GM21447 (cell line): ENCODE results near the gene TSC2.

ENCODE experiments used
- ATAC-seq: cut with Tn5 transposase; IDR thresholded peaks from one replicate; pipeline ENCODE4 v1.9.1; 2021; ENCODE audit not compliant: unreplicated experiment

TSC2 gene

DNA sequence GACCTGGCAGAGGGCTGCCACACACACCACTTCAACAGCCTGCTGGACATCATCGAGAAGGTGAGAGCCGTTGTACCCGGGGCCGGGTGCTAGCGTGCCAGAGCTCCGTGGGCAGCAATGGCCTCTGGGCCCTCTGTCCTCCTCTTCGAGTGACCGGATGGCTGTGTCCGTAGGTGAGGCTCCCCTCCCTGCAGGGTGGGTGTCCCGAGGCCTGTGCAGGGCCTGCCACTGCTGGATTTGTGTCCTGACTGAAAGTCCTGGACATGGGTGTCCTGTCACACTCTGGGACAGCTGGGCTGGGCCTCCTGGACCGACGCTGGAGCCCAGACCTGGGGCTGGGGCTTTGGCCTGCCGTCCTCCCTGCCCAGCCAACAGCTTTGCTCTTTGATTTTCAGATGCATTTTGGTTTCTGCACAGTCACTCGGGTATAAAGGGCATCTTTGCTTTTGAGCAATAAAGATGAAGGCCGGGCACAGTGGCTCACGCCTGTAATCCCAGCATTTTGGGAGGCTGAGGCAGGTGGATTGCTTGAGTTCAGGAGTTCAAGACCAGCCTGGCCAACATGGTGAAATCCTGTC, 16.7 kb downstream of the TSC2 start:
- ATAC-seq = no peak

DNA sequence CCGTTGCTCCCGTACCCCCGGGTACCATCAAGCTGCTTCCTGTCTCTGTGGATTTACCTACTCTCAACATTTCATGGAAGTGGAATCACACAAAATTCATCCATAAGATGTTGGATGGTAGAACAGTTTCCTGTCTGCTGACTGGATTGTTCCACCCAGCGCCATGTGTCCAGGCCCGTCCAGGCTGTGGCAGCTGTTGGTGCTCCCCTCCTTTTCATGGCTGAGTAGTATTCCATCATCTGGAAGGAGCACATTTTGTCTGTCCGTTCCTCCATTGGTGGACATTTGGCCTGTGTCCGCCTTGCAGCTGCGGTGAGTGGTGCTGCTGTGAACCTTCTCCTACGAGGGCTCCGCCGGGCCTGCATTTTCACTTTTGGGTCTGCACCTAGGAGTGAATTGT, 18.4 kb downstream of the TSC2 start:
- ATAC-seq = no peak

DNA sequence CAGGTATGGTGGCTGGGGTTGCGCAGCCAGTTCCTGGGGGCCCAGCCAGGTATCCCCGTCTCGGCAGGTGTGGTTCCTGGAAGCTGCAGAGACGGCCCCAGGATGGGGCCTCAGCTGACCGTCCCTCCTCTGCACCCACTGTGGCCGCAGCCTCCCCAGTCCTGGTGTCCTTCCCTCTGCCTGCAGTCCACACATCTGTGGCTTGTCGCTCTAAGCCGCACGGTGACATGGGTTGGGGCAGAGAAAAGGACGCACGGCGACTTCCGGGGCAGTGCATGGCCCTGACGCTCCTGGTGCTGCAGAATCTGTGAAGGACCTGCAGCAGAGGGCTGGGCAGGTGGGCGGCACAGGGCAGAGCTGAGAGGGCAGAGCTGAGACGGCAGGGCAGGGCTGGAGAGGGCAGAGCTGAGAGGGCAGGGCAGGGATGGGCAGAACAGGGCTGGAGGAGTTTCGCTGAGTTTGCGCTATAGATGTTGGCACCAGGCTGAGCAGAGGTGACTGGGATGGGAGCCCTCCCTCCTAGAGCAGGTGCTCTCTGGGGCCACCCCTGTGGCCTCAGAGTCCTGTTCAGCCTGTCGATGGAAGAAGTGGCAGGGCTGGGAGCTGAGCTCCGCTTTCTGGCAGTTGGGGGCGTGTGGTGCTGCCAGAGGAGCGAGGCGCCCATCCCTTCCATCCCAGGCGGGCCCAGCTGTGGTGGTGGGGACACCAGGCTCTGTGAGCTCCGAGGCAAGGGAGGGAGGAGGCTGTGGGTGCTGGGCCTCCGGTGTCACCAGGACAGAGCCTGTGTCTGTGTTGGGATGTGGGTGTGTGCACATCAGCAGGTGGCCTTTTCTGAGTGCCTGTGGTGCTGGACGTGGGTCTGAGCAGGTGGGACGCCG, 23.0 kb downstream of the TSC2 start:
- ATAC-seq = no peak

DNA sequence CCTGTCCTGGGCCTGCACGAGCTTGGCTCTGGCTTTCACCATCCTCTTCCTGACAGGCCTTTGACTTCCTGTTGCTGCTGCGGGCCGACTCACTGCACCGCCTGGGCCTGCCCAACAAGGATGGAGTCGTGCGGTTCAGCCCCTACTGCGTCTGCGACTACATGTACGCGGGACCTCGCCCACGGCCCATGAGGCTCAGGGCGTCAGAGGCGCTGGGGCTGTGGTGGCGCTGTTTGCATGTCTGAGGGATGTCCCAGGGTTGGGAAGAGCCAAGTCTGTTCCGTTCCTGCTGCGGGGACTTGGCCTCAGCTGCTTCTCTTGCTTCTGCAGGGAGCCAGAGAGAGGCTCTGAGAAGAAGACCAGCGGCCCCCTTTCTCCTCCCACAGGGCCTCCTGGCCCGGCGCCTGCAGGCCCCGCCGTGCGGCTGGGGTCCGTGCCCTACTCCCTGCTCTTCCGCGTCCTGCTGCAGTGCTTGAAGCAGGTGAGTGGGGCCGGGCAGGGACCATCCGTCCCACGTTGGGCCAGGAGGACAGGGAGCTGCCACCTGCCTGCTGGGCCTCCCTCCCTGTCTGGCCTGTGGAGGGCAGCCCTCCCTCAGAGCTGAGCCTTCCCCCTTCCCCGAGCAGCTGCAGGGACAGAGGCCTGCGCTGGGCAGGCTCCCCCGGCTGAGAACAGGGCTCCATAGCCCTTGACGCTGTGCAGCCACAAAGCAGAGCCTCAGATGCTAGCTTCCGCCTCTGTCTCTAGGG, 23.8 kb downstream of the TSC2 start:
- ATAC-seq = no peak

DNA sequence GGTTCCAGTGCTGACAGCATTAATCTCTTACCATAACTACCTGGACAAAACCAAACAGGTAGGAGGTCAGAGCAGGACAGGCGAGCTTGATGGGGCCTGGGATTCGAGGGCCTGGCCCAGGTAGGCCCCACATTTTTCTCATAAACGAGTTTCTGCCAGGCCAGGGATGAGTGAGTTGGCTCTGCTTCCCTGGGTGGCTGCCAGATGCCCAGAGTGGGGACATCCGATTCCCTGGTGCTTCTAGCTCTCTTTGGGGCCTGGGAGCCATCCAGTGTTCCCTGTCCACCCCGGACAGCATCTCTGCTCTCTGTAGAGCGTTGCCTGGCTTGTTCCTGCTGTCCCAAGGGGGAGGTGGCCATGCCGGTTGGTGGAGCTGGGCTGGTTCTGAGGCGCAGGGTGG, 25.1 kb downstream of the TSC2 start:
- ATAC-seq = no peak

DNA sequence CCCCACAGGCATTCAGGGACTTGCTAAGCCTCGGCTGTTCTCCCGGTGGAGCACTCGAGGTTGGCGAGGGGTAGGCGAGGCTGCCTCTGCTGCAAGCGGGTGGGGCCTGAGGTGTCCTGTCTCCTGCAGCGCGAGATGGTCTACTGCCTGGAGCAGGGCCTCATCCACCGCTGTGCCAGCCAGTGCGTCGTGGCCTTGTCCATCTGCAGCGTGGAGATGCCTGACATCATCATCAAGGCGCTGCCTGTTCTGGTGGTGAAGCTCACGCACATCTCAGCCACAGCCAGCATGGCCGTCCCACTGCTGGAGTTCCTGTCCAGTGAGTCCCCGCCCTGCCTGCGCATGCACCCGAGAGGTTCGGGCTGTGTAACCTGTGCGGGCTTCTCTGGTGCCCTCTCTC, 26.3 kb downstream of the TSC2 start:
- ATAC-seq = no peak

DNA sequence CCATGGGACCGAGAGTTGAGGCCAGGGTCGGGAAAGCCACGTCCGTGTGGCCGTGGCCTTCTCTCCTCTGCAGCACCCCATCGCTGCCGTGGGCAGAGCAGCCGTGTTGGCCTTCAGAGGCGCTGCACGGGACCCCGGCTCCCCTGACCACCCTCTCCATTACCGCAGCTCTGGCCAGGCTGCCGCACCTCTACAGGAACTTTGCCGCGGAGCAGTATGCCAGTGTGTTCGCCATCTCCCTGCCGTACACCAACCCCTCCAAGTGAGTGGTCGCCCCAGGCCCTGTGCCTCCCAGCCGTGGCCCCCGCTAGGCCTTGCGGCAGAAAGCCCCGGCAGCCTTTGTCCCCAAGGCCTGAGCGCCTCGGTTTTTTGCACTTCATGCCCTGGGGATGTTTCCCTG, 27.8 kb downstream of the TSC2 start:
- ATAC-seq = no peak

DNA sequence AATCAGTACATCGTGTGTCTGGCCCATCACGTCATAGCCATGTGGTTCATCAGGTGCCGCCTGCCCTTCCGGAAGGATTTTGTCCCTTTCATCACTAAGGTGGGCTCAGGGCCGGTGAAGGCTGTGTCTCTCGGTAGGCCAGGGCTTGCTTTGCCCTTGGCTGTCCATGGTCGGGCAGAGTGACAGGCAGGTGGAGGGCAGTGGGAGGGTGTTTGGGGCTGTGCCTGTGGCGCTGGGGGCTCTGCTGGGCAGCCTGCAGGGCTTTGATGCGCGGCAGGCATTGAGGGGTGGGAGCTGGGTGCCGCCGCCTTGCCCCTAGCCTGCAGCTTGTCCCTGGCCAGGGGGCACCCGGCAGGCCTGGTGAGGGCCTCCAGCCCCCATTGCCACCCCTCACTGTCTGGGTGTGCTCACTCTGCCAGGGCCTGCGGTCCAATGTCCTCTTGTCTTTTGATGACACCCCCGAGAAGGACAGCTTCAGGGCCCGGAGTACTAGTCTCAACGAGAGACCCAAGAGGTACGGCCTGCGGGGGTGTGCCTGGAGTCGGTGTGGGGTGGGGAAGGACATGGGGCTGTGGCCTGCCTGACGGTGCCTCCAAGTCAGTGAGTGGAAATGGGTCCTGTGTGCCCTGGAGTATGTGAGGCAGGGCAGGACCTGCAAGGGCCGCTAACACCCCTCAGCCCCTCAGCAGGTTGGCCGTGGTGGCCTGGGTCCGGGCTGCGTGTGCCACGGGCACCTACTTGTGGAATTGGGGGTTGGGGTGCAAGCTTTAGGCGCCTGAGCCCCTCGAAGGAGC, 28.5 kb downstream of the TSC2 start:
- ATAC-seq = no peak

DNA sequence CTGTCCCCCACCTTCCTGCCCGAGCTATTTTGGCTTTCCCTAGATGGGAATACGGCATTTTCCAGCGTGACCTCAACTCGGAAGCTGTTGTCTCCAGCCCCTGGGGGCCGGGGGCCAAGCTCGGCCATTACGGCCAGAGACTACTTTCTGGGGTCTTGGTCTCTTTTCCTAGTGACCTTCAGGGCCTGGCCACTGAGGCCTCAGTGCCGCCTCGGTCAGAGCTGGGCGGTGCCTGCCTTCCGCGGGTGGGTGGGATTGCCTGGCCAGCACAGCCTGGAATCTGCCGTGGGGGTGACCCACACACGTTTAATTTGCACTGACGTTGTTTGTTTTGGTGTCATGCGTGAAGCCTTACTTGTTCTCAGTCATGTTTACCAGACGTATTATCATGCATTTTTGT, 29.2 kb downstream of the TSC2 start:
- no peak for ATAC-seq

DNA sequence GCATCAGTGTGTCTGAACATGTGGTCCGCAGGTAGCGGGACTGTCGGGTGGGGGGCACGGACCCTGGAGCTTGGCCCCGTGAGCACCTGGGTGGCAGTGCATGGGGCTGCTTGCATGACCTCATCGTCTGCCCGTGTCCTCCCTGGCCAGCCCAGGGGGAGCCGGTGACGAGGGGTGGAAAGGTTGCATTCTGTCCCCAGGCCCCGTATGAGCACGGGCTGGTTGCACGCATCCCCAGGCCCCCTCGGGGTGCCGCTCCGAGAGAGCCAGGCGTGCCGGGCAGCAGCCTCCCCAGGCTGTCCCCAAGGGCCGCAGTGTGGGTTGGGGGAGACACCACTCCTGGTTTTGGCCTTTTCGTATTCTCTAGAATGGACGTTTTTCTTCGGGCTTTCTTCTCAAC, 29.9 kb downstream of the TSC2 start:
- ATAC-seq = no peak

DNA sequence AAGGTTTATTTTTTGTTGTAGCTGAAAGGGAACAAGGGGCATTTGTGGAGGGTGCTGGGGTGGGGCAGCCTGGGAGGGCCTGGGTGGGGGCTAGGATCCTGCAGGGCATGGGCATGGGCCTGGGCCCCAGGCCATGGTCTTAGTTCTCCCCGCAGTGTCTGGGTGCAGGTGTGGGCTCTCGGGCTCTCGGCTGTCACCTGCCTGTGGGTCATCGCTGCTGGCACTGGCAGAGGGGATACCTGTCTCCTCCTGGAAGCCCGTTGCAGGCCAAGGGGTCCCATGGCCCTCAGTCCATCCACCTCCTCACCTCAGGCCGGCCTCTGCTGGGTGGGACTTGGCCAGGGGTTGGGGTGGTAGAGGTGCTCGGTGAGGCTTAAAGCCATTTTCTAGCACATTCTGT, 30.3 kb downstream of the TSC2 start:
- ATAC-seq = no peak

DNA sequence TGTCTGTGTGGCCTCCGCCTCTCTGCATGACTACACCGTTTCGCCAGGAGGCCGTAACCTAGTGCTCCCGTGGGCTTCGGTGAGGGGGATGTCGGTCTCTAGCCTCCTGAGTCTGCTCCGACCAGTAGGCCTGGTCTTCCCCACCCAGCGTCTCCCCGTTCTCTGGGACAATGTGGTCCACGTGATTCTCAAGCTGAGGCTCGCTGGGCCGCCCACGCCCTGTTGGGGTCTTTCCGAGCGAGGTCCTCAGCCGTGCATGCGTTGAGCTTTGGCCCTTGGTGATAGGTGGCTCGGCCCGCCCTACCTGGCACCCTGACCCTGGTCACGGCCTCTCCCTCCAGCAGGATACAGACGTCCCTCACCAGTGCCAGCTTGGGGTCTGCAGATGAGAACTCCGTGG, 30.9 kb downstream of the TSC2 start:
- no peak for ATAC-seq

DNA sequence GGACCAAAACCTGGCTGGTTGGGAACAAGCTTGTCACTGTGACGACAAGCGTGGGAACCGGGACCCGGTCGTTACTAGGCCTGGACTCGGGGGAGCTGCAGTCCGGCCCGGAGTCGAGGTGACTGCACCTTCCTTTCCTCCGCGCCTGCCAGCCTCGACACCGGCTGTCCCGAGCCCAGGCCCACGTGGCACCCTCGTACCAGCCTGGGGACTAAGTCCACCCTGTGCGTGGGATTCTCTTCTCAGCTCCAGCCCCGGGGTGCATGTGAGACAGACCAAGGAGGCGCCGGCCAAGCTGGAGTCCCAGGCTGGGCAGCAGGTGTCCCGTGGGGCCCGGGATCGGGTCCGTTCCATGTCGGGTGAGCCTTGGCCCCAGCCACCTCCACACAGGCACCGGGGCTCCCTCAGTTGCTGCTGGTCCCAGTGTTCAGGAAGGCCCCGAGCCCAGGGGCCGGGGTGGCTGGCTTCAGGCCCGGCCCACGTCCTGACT, 31.6 kb downstream of the TSC2 start:
- ATAC-seq = no peak

DNA sequence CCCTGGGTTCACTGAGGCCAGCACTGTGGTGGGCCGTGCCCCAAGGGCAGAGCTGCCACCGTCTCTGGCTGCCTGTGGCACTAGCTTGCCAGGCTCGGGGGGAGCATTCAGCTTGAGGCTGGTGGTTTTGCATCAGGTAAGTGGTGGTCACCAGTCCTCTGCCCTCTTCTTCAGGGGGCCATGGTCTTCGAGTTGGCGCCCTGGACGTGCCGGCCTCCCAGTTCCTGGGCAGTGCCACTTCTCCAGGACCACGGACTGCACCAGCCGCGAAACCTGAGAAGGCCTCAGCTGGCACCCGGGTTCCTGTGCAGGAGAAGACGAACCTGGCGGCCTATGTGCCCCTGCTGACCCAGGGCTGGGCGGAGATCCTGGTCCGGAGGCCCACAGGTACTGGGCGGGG, 32.2 kb downstream of the TSC2 start:
- ATAC-seq = no peak

DNA sequence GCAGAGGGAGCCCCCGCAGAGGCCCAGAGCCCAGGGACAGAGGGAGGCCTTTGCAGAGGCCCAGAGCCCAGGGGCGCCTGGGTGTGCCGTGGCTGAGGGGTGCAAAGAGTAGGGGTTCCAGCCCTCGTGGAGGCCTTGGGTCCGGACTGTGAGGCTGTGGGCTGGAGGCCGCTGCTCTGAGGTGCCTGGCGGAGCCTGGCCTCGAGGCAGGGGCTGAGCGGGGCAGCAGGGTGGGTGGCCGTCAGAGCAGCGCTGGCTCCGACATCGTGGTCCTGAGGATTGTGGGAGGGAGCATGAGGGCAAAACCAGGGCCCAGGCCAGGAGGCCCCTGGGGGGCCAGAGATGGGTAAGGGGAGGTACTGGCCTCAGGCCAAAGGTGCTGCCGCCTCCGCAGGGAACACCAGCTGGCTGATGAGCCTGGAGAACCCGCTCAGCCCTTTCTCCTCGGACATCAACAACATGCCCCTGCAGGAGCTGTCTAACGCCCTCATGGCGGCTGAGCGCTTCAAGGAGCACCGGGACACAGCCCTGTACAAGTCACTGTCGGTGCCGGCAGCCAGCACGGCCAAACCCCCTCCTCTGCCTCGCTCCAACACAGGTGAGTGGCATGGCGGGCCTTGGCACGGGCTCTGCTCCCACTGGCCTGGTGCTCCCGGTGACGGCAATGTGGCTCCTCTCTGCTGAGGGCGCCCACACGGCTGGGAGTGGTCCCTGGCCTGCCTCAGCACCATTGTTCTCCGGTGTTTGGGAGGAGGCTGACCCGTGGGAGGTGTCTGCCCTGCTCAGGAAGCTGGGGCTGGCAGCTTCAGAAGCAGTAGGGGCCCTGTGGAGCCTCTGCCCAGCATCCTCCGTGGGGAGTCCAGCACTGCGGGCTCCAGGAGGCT, 33.7 kb downstream of the TSC2 start:
- ATAC-seq = no peak

DNA sequence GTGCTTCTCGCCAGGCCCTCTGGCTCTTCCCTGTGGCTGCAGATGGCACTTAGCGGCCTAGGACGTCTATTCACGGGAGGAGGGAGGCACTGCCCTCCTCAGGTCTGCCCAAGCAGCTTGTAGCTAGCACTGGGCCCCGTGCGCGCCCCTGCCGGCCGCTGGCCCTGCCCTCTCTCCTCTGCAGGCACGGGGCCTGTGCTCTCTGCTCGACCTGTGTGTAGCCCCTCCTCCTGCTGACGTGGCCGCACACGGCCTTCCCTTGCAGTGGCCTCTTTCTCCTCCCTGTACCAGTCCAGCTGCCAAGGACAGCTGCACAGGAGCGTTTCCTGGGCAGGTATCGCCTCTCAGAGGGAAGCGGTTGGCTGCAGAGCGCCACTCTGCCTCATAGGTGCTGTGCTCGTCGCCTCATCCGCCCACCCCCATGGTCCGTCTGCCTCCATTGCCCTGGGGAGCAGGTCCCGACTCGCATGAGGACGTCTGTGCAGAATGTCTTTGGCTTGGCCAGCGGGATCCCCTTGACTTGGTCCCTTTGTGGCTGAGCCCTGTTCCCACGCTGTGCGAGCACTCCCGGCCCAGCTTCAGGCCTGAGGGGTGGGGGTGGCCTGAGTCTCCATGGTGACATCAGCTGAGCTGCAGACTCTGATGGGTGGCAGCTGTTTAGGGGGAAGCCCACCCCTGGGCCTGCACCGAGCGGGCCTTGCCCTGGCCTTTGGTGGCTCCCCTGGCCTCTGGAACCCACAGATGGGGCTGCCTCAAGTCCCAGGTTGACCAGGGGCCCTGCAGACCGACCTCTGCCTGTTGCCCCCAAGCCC, 34.6 kb downstream of the TSC2 start:
- ATAC-seq = no peak

DNA sequence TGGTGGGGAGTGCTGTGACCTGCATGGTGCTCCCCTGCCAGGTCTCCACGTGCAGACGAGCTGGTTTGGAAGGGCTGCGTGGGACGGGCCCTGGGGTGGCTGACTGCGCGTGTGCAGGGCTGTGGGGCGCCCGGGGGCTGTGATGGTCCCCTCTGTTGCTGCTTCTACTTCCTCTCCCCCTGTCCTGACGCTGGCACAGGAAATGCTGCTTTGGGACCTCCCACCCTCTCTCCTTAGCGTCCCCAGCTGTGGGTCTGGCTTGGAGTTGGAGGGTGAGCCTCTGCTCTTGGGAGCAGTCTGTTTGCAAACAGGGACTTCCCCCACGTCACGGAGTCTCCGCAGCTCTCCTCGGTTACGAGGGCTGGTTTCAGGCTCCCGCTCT, 35.2 kb downstream of the TSC2 start:
- ATAC-seq = no peak

DNA sequence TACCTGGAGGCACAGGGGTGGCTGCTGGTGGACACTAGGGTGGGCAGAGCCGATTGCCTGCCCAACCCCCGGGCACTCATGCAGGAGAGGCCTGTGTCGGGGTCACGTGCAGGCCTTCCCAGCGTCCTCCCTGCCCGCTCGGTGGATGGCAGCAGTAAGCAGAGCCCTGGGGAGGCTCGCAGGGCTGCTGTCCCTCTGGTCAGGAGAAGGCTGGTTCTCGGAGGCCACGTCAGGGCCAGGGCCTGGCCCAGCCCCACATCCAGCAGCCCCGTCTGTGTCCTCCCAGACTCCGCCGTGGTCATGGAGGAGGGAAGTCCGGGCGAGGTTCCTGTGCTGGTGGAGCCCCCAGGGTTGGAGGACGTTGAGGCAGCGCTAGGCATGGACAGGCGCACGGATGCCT, 35.6 kb downstream of the TSC2 start:
- ATAC-seq = no peak
